Stimulated activated CD4-positive, alpha-beta T cell treated with anti-CD3 and anti-CD28 coated beads, Interleukin-2, amount 100 ng/mL, for 4 hours (primary cell): ENCODE data around the gene HSPA12B.

Experiments used
- DNase-seq: peaks from one replicate; pipeline ENCODE4 v3.0.0-alpha.2; 2020; ENCODE audit warnings: low read depth

HSPA12B gene

GRCh38 chr20:3729811-3730540 lies 2.5 kb upstream of the HSPA12B start:
- DNase-seq: no peak

GRCh38 chr20:3730803-3731672 lies 1.4 kb upstream of the HSPA12B start:
- no peak for DNase-seq

GRCh38 chr20:3731944-3732326 lies 550 bp upstream of the HSPA12B start:
- no peak for DNase-seq

- no peak for DNase-seq
Observed at GRCh38 chr20:3733119-3733995, 872 bp downstream of the HSPA12B start.

- no peak for DNase-seq
Observed at GRCh38 chr20:3734111-3734843, 1.8 kb downstream of the HSPA12B start.

- no peak for DNase-seq
Observed at GRCh38 chr20:3735768-3736167, 3.3 kb downstream of the HSPA12B start.

GRCh38 chr20:3738111-3739053 lies 5.9 kb downstream of the HSPA12B start:
- DNase-seq: no peak

GRCh38 chr20:3739054-3739925 lies 6.8 kb downstream of the HSPA12B start:
- DNase-seq: no peak

GRCh38 chr20:3739926-3740451 lies 7.5 kb downstream of the HSPA12B start:
- DNase-seq: no peak

- no peak for DNase-seq
Observed at GRCh38 chr20:3740615-3741301, 8.3 kb downstream of the HSPA12B start.

- DNase-seq: no peak
Observed at GRCh38 chr20:3741836-3742458, 9.5 kb downstream of the HSPA12B start.

GRCh38 chr20:3743251-3743650 lies 10.8 kb downstream of the HSPA12B start:
- no peak for DNase-seq

GRCh38 chr20:3744037-3744436 lies 11.6 kb downstream of the HSPA12B start:
- DNase-seq: no peak

GRCh38 chr20:3744806-3745685 lies 12.6 kb downstream of the HSPA12B start:
- DNase-seq: peak; percentile 71

- no peak for DNase-seq
Observed at GRCh38 chr20:3745686-3746173, 13.2 kb downstream of the HSPA12B start.

GRCh38 chr20:3747471-3747870 lies 15.0 kb downstream of the HSPA12B start:
- DNase-seq: no peak

GRCh38 chr20:3748073-3748472 lies 15.6 kb downstream of the HSPA12B start:
- no peak for DNase-seq
